ENCODE data around the gene PDE7B. TPM values are rescaled to one million over a fixed set of nuclear protein-coding genes. Genes with fewer than 3 reads are reported as not detected.

PDE7B gene
- total and polyA plus RNA-seq, 10 donors = 0.54 to 4.6 (median 1.5) TPM

DNA sequence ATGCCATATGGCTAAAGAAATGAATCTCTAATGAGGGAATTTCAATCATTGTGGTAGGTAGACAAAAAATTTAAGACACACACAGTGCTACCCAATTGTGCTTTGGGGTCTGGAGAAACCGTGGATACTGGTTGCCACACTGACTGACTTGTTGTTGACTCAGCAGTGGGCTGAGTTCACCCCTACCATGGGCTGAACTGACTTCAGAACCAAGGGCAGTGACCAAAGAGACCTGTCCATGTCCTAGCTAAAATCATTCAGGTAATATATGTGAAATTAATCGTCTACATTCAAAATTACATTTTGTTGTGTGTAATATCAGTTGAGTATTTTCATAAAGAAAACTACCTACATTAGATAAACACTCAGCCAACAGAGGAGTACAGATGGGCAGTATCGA lies 131.6 kb downstream of the PDE7B start:
- H3K36me3 ChIP-seq = no peaks in the 10 kb centered on the region
- DNase-seq = no peak
- intact Hi-C loops (cut with DNase I; ENCODE audit: low total_unique reads) = no loop called here
- TF ChIP-seq, protein P1, sequence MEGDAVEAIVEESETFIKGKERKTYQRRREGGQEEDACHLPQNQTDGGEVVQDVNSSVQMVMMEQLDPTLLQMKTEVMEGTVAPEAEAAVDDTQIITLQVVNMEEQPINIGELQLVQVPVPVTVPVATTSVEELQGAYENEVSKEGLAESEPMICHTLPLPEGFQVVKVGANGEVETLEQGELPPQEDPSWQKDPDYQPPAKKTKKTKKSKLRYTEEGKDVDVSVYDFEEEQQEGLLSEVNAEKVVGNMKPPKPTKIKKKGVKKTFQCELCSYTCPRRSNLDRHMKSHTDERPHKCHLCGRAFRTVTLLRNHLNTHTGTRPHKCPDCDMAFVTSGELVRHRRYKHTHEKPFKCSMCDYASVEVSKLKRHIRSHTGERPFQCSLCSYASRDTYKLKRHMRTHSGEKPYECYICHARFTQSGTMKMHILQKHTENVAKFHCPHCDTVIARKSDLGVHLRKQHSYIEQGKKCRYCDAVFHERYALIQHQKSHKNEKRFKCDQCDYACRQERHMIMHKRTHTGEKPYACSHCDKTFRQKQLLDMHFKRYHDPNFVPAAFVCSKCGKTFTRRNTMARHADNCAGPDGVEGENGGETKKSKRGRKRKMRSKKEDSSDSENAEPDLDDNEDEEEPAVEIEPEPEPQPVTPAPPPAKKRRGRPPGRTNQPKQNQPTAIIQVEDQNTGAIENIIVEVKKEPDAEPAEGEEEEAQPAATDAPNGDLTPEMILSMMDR (IDR thresholded peaks at IDR 0.05 in 8 of 11, conservative IDR thresholded peaks at IDR 0.05 in 3 of 11) = no peak
- TF ChIP-seq POLR2AphosphoS5 (IDR thresholded peaks at IDR 0.05) (no peak), POLR2A (IDR thresholded peaks at IDR 0.05) (no peak)
- H3K27me3 ChIP-seq (replicated peaks in 1 of 7) = no peaks in the 10 kb centered on the region
- WGBS, 5 donors = 84 to 92% (median 89%) methylated on average over 3 of the region's 3 CpGs
- H3K4me1 ChIP-seq = no peaks in the 10 kb centered on the region
- no peaks in the 10 kb centered on the region for H3K9me3 ChIP-seq
- no peak overlapping the region for H3K4me3 ChIP-seq
- H3K27ac ChIP-seq = no peak overlapping the region

DNA sequence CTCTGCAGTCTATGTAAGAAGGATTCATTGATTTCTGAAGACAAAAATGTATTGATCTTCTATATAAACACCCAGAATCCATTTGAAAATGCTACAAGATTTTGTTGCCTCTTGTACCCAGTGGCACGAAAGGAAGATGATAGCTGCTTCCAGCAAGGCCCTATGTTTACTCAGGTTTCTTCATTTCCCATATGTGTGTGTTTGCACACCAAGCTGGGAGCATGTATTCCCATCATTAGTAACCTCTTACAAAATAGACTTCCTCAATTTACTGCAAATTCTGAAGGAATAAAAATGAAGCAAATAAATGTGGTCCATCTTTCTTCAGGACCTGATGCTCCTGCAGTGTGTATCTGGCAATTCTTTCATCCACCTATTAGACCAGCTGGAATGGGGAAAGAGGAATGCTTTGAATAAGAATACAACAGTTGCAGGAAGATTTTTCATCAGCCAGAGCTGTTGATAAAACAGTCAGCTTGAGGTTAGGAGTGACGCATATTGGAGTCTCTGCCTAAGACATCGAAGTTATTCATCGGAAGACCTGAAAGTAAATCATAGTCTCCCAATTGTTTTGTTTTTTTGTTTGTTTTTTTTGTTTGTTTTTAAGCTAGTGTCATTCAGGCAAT lies 132.3 kb downstream of the PDE7B start:
- Histone ChIP-seq H3K36me3 (no peaks in the 10 kb centered on the region), H3K27me3 (replicated peaks in 1 of 7) (no peaks in the 10 kb centered on the region), H3K27ac (no peak overlapping the region), H3K4me1 (no peaks in the 10 kb centered on the region), H3K4me3 (no peak overlapping the region), H3K9me3 (no peaks in the 10 kb centered on the region)
- TF ChIP-seq POLR2A (IDR thresholded peaks at IDR 0.05) (no peak), POLR2AphosphoS5 (IDR thresholded peaks at IDR 0.05) (no peak)
- TF ChIP-seq, protein P1 (IDR thresholded peaks at IDR 0.05 in 8 of 11, conservative IDR thresholded peaks at IDR 0.05 in 3 of 11) = no peak
- DNase-seq = no peak
- intact Hi-C loops (cut with DNase I; ENCODE audit: low total_unique reads) = no loop called here
- WGBS, 5 donors = 89 to 97% (median 93%) methylated on average over 4 of the region's 4 CpGs

DNA sequence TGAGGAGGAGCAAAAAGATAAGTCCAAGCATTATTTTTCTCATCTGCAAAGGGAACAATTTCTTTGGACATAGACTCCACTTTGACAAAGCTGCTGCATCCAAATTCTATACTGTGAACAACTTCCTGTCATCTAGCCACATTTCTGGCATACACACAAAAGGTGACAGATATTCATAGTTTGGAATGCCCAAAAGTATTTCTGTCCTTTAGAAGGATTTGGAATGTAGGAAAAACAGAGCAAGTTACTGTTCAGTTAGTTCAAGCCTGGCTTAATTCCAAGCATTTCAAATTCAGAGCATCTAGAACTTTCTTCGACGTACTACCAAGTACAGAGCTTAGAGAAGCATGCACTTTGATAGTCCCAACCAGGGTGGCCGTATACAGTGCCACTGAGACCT lies 134.0 kb downstream of the PDE7B start:
- no peak overlapping the region for H3K4me3 ChIP-seq
- WGBS, 5 donors = 71 to 87% (median 86%) methylated on average over 3 of the region's 3 CpGs
- TF ChIP-seq POLR2AphosphoS5 (IDR thresholded peaks at IDR 0.05) = no peak
- TF ChIP-seq, protein P1 (IDR thresholded peaks at IDR 0.05 in 8 of 11, conservative IDR thresholded peaks at IDR 0.05 in 3 of 11) = no peak
- no peak for DNase-seq
- H3K27ac ChIP-seq = no peak overlapping the region
- H3K9me3 ChIP-seq = no peaks in the 10 kb centered on the region
- intact Hi-C loops (cut with DNase I; ENCODE audit: low total_unique reads) = no loop called here
- H3K4me1 ChIP-seq = no peaks in the 10 kb centered on the region
- H3K27me3 ChIP-seq (replicated peaks in 1 of 7) = no peaks in the 10 kb centered on the region
- H3K36me3 ChIP-seq = no peaks in the 10 kb centered on the region

DNA sequence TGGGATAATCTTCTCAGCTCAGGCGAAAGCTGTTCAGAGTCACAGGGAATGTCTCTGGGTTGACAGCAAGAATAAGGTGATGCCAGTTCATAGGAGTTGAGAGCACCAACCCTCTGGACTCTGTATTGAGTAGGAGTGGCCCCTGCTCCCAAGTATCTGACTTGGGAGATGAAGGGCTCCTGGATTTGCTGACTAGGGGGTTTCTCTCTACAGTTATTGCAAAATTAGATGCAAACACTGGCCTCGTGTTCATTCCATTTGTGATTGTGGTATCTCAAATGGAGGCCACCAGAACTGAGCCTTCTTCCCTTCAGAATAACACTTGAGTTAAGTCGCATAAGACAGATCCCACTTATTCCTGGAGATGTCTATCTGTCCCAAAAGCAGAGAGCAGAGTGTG lies 135.7 kb downstream of the PDE7B start:
- Histone ChIP-seq H3K4me1 (no peaks in the 10 kb centered on the region), H3K36me3 (no peaks in the 10 kb centered on the region), H3K4me3 (no peak overlapping the region), H3K27me3 (replicated peaks in 1 of 7) (no peaks in the 10 kb centered on the region), H3K27ac (no peak overlapping the region), H3K9me3 (no peaks in the 10 kb centered on the region)
- no peak for TF ChIP-seq POLR2AphosphoS5 (IDR thresholded peaks at IDR 0.05)
- TF ChIP-seq, protein P1 (IDR thresholded peaks at IDR 0.05 in 8 of 11, conservative IDR thresholded peaks at IDR 0.05 in 3 of 11) = no peak
- TF ChIP-seq POLR2A (IDR thresholded peaks at IDR 0.05) = no peak
- intact Hi-C loops (cut with DNase I; ENCODE audit: low total_unique reads) = no loop called here
- WGBS, 5 donors = 71 to 95% (median 88%) methylated on average over 3 of the region's 3 CpGs
- DNase-seq = no peak
